ENCODE results near the gene IL17RB. TPM values are rescaled to one million over a fixed set of nuclear protein-coding genes. Genes with fewer than 3 reads are reported as not detected.

IL17RB gene
- total RNA-seq, 1 donor: 0.81 TPM

GRCh38 chr3:53845103-53845880 is 1.1 kb upstream of the IL17RB start:
- peak; percentile 39 for DNase-seq (ENCODE audit: low read depth)
- H3K4me3 ChIP-seq (ENCODE audit: low read depth, low read length): peak overlapping the region; percentile 60
- peak; percentile 41 for TF ChIP-seq CTCF (IDR thresholded peaks at IDR 0.05; ENCODE audit: insufficient read depth, low read length)

GRCh38 chr3:53845881-53846133 is 561 bp upstream of the IL17RB start:
- TF ChIP-seq CTCF (IDR thresholded peaks at IDR 0.05; ENCODE audit: insufficient read depth, low read length): no peak
- DNase-seq (ENCODE audit: low read depth): no peak
- peak overlapping the region; percentile 60 for H3K4me3 ChIP-seq (ENCODE audit: low read depth, low read length)

GRCh38 chr3:53846851-53847155 is 435 bp downstream of the IL17RB start:
- no peak for TF ChIP-seq CTCF (IDR thresholded peaks at IDR 0.05; ENCODE audit: insufficient read depth, low read length)
- no peak for DNase-seq (ENCODE audit: low read depth)
- H3K4me3 ChIP-seq (ENCODE audit: low read depth, low read length): no peak overlapping the region

- no peak overlapping the region for H3K4me3 ChIP-seq (ENCODE audit: low read depth, low read length)
Measured at GRCh38 chr3:53849916-53850315, 3.5 kb downstream of the IL17RB start.

GRCh38 chr3:53850895-53851294 is 4.5 kb downstream of the IL17RB start:
- peak; percentile 61 for DNase-seq (ENCODE audit: low read depth)
- TF ChIP-seq CTCF (IDR thresholded peaks at IDR 0.05; ENCODE audit: insufficient read depth, low read length): no peak
- no peak overlapping the region for H3K4me3 ChIP-seq (ENCODE audit: low read depth, low read length)

More at GRCh38 chr3:53849916-53850315, 3.5 kb downstream of the IL17RB start:
- no peak for DNase-seq (ENCODE audit: low read depth)
- TF ChIP-seq CTCF (IDR thresholded peaks at IDR 0.05; ENCODE audit: insufficient read depth, low read length): no peak

- DNase-seq (ENCODE audit: low read depth): no peak
- no peak for TF ChIP-seq CTCF (IDR thresholded peaks at IDR 0.05; ENCODE audit: insufficient read depth, low read length)
- H3K4me3 ChIP-seq (ENCODE audit: low read depth, low read length): no peak overlapping the region
Measured at GRCh38 chr3:53856964-53857363, 10.6 kb downstream of the IL17RB start.
